NCI-H1105 (cell line): ENCODE results near the gene MYO18B.

ENCODE experiments used
- DNase-seq: peaks from one replicate; lab custom pipeline; 2025; lab: John Stamatoyannopoulos, UW

Gene MYO18B

DNA sequence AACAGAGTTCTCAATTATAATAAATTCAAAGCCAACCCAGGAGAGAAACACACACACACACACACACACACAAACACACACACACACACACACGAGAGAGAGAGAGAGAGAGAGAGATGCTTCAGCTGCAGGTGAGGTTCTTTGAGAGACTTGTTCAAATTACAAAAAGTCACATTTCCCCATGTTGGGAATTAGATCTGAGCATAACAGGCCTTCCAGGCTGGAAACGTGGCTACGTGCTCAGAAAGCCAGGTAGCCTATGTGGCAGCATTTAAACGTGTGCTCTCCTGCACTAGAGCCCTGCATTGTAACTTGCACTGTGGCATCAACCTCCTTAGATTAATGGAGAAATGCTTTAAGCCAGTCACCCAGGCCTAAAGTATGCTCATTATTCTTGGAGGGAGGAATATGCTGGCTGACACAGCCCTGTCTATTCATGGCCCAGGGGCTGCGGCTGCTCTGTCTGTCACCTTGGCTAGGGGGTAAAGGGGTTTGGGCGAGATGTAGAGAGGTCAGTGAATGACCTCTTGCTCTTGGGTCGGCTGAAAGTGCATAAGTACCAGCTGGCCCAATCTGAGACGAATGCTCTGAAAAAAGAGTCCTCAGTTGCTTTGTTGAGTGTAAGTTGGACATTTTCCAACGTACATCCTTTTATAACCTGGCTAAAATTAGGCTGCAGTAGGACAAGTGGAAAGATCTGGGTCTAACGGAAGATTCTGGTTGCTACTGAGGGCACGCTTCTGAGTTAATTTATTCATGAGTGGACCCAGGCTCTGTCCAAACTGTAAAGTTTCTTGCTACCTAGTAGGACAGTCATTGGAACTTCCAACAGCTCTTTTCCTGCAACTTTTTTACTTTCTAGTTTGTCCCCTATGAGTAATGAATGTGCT is 256.1 kb downstream of the MYO18B start:
- no peak for DNase-seq

DNA sequence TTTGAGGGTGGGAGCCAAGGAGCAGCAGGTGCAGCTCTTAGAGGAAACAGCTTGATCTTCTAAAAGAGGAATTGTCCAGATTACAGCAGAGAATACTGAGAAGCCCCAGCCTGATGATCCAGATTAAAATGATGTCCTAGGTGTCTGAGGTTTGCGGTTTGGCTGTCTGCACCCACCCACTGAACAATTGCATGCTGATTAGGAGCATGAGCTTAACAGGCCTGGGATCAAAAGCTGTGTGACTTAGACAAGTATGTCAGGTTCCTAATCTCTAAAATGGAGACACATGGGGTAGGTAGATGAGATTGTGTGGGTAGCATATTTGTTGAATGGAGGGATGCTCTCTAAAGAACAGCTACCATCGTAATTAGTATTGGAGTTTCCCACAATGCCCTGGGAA is 260.5 kb downstream of the MYO18B start:
- DNase-seq: no peak

DNA sequence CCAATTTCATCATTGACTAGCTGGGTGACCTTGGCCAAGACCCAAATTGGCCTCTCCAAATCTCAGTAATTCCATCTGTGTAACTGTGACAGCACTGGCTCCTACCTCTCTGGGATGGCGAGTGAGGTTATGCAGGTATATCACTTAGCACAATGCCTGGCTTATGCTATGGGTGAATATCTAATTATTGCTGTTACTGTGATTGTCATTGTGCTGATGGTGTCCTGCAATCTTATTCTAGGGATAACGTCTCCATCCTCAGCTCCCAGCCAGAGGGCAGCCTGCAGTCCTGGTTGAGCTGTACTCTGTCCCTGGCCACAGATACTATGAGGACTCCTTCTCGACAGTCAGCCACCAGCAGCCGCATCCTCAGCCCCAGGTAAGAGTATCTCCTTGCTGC is 262.5 kb downstream of the MYO18B start:
- no peak for DNase-seq

DNA sequence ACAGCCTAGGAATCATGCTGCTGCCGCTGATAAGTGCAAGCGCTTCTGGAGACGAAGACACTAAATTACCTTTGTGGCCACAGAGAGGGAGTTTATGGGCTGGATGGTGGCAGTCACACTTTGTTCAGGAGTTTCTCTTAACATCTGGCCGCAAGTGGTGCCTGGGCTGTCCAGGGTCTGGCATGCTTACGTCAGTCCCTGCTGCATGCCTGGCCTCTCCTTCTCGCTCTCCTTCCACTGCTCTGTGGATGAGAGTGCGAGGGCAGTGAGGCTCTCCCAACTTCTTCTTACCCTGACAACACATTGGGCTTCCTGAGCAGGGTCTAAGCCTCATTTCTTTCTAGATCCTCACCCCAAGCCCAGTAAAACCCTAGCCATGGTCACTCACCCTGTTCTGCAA is 266.6 kb downstream of the MYO18B start:
- DNase-seq: no peak

DNA sequence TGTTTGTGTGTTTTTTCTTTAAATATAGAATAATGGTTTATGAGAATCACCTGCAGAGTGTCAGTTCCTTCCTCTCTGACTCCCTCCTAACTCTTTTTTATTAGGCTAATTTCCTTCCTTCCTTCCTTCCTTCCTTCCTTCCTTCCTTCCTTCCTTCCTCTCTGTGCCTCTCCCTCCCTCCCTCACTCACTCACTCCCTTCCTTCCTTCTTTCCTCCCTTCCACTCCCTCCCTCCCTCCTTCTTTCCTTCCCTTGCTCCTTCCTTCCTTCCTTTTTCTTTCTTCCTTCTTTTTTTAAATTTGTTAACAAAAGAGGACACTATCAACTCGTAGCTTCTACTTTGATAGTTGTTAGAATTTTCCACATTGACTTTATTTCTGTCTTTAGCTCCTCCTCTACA is 274.9 kb downstream of the MYO18B start:
- no peak for DNase-seq

DNA sequence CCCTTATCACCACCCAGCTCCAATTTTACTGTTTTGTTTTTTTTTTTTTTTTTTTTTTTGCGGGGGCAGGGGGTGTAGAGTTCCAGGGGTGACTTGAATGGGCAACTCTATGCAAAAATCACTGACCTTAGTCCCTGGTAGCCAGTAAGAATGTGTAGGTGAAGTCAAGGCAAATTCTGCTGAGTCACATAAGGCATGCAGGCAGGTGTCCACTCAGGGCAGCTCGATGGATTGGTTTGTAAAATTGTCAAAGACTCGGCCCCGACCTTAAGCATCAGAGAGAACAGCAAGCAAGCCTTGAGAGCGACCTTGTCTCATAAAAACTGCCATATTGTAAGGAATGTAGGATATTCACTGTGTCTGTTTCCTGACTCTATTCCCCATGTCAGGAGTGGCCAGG is 275.9 kb downstream of the MYO18B start:
- DNase-seq: no peak

DNA sequence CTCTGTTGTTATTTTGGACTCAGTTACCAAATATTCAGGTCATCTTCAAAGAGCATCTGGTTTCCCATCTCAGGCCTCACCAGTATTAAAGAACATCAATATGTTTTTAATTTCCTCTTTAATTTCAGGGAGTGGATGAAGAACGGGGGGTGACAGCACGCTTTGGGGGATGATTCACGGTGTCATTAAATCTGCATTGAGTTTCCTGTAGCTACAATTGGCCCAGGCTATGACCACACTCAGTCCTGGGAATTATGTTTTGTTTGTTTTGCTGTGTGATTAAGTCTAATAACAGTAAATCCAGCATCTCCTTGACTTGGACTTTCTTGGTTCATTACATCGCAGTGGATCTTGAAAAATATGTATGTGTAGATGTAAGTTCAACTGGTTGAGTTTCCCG is 277.6 kb downstream of the MYO18B start:
- DNase-seq: no peak

DNA sequence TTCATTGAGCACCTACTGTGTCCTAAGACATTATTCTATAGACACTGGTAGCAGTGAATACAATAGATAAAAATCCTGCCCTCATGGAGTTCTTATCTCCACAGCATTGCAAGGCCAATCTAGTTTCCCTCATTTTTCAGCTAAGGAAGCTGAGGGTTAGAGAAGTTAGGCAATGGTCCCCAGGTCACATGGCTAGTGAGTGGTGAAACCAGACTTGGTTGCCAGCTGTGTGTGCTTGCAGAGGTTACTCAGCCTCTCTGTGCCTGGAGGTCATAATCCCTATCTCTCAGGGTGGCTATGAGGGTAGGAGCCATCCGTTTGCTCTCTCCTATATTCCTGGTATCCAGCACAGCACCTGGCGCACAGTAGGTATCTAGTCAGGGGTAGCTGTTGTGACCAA is 279.5 kb downstream of the MYO18B start:
- no peak for DNase-seq

DNA sequence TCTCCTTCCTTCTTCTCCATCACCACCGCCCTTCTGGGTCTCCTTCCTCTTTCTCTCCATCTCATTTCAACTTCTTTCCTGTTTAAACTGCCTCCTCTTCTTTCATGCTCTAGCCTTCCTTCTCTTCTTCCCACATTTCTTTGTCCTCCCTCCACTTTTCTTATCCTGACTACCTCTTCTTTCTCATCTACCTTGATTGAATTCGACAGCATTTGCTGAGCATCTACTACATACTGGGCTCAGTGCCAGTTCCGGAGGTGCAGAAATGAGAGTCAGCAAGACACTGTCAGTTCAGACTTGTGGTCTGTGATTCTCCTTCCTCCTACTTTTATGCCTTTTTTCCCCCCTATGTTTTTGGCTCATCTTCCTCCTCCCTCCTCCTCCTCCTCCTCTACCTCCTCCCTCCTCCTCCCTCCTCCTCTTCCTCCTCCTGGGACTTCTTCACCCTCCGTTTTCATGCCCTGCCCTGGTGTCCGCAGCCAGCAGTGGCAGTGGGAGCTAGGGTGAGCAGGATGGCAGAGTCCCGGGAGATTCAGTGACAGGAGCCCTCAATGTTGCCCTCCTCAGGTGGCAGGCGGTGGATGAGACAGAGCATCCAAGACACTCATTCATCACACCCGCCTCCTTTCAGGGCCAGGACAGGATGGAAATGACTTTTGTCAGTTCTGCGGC is 281.3 kb downstream of the MYO18B start:
- no peak for DNase-seq

DNA sequence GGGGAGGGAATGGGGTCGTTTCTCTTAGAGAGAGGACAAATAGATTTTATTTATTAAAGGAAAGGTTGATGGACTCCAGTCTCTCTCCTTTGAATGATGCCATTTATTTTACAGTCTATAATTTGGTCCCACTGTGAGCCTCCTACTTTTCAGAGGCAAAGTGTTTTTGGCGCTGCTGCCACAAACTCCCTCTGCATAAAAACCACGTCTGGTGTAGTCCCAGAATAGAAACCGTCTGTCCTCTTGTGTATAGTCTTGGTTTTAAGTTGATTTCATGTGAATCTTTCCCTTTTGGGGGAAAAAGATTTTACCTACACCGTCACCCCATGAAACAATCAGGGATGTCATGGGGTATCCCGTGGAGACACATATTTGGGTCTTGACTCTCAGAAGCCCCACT is 283.6 kb downstream of the MYO18B start:
- no peak for DNase-seq

DNA sequence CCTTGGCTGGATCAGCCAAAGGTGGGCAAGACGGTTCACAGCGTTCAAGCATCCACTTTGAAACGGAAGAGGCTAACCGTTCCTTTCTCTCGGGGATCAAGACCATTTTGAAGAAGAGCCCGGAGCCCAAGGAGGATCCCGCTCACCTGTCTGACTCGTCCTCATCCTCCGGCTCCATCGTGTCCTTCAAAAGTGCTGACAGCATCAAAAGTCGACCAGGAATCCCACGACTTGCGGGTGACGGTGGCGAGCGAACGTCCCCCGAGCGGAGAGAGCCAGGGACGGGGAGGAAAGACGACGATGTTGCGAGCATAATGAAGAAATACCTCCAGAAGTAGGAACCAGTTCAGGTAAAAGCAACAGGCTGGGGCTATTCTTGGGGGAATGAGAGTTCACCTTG is 285.4 kb downstream of the MYO18B start:
- DNase-seq: no peak

DNA sequence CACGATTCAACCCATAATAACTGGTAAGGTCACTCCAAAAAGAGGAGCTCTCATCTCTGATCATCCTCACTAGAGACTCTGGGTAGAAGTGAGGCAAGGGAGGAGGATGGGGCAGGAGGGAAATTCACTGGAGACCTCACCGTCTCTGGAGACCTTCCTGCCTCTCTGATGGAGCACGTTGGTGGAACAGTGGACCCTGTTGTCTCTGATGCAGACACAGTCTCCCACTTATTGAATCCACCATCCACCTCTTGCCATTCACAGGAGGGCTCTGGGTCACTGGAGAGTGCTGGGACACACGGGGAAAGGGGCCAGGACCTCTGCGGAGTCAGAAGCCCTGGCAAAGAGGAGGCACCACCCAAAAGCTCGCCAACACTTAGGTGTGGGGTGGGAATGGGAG is 289.7 kb downstream of the MYO18B start:
- no peak for DNase-seq

DNA sequence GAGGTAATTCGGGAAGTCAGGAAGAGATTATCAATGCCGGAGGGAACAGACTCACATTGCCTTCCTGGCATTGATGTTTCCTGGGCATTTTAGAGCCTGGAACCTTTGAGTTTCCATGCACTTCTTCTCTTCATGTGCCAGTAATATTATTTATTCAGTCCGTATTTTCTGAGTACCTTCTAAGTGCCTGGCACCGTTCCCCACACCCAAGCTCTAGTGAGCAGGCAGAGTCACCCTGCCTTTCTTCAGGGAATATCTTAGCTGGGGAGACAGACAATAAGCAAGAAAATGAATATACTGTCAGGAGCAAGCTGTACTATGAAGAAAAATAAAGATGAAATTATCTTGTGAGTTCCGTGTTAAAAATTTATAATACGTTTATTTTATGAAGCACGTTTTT is 291.1 kb downstream of the MYO18B start:
- no peak for DNase-seq

DNA sequence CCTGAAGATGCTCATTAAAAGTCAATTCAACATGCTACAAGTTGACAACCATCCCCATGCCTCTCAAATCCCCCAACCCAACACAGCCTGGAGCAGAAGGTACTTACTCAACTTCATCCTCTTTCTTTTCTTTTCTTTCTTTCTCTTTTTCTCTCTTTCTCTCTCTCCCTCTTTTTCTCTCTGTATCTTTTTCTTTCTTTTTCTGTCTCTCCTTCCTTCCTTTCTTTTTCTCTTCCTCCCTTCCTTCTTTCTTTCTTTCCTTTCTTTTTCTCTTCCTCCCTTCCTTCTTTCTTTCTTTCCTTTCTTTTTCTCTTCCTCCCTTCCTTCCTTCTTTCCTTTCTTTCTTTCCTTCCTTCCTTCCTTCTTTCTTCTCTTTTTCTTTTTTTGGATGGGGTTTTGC is 291.6 kb downstream of the MYO18B start:
- no peak for DNase-seq

DNA sequence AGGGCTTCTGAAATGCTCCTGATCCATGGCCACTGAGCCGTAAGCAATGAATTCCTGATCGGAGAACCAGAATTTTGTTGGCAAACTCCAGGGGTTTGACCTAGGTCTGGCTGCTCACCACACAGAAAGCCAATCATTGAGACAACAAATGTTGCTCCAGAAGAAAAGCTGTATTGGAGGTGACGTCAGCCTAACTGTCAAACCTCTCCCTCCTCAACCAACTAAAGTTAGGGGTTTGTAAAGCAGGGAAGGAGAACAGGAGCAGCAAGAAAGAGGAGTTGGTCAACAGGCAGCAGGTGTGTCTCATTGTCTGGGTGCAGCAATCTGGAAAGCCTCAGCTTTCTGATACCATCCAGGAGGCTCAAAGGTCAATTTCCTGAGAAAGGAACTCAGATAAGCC is 293.5 kb downstream of the MYO18B start:
- no peak for DNase-seq

DNA sequence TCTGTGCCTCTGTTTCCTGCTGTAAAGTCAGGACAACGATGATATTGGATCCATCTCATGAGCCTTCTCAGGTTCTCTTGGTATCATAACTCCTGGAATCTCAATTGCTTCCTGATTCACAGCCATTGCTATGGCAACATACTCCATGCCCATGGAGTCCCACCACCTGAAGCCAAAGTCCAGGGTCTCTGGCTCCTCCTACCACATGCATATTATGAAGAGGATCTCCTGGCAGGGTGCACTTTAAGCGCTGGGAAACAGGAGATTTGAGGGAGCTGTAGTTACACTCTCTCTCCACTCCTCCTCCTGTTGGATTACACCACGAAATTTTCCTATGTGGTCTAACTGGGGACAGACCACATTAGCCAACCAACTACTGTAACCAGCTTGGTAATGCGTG is 296.4 kb downstream of the MYO18B start:
- DNase-seq: no peak

DNA sequence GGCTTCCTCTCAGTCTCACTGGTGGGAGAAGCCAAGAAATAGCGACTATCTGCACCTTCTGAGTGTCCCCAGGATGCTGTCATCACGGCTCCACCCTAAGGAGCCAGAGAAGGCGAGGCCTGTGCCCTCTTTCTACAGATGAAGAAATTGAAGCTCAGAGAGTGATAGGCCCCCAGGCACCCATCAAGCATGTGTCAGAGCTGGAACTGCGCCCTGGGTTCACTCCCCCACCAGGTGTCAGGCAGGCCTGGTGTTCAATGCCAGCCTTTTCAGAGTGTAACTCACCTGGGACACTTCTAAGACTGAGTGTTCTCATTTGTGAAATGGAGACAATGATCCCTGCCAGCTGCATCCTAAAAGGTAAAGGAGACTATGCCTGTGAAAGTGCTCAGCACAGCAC is 299.9 kb downstream of the MYO18B start:
- DNase-seq: peak; percentile 69

DNA sequence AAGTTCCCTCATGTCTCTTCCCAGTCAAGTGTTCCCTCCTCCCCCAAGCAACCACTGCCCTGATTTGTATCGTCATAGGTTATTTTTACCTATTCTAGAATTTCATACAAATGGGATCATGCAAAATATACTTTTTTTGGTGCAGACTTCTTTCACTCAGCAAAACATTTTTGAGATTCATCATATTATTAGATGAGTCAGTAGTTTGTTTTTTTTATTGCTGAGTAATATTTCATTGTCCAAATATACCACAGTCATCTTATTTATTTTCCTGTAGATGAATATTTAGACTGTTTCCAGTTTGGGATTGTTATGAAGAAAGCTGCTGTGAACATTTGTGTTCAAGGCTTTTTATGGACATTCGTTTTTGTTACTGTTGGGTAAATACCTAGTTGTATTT is 301.0 kb downstream of the MYO18B start:
- no peak for DNase-seq

DNA sequence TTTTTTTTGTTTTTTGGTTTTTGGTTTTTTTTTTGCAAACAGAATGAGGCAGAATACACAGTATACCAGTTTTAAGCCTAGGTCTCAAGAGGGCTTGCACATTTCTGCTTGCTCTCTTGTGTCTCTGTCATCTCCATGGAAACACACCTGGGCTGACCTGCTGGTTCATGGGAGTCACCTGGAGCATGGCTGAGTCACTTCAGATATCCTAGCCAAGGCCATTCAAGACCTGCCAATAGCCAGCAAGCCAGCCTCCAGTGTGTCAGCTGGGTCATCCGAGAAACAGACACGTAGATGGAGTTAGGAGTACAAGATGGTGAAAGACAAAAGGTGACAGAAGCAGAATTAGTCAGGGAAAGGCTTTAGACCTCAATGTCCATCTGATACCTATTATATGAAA is 303.1 kb downstream of the MYO18B start:
- DNase-seq: peak; percentile 24

DNA sequence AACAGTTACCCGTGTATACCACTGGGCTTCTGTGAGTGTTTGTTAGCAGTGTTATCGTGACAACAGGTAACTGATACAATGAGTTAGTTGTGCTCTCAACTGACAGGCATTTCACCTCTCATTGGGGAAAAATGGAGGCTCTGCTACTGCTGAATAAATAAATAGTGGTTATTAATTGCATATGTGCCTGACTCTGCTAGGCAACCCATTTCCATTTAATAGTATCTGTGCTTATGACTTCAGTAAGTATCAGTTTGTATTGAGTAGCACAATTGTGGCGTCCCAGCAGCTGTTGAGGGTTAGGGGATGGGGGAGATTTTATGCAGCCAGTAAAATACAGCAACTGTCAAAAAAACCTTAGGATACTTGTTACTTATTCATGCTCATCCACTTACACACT is 303.9 kb downstream of the MYO18B start:
- DNase-seq: no peak

DNA sequence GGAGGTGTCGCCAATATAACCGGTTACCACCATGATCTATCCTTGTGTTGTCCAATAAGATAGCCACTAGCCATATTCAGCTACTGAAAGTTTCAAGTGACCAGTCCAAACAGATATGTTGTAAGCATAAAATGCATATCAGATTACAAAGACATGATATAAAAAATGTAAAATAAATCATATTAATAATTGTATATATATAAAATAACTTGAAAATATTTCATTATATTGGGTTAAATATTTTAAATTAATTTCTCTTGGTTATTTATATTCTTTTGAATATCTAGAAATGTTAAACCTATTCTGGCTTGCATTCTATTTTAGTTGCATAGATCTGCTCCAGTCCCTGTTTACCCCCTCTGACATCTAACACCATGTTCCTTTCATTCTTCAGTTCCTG is 305.5 kb downstream of the MYO18B start:
- no peak for DNase-seq

DNA sequence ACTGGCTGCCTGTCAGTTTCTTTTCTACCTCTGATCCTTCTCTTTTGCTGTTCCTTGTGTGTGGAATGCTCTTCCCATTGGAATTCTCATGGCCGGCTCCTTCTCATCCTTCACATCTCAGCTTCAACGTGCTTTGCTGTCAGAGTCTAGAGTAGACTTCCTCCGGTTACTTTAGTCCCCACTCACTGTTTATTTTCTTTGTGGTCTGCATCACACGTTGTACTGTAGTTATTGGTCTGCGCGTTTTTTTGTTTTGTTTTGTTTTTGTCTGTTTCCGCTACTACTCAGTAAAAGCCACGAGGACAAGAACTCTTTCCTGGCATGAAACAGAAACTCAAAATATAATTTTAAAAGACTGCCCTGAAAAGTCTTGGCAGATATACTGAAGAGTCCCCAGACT is 305.9 kb downstream of the MYO18B start:
- DNase-seq: no peak

DNA sequence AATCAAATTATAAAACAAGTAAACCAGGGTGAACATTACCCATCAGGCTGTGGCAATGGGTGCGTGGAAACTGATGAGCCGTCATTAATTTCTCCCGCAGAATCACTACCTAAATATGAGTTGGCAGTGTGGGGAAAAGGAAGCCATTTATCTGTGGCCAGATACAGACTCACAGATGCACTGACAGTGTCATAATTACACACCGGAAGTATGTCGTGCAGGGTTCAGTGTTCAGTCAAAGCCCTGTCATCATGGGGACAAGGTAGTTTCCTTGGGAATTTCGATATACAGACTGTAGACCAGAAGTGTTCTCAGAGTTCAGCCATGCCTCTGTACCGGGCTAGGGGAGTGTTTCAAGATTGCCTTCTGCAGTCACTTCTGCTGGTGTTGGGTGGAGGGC is 308.1 kb downstream of the MYO18B start:
- DNase-seq: no peak
